Measurements from ENCODE around the gene MRPL3.

DNA sequence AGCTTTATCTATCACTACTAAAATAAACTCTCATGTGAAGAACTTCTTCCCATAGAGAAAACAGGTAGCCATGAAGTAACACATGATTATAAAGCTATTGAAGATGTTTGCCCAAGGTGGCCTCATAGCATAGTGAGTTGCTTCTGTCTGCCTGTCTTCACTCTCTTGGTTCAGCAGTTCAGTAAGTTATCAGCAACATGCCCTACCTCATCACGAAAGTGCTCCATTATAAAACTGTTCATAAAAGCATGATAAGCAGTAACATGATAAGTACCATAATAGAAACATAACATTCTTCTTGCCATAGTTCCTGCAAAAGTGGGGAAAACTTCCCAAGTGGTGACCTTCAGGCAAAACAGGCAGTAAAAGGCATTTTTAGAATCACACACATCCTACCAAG, 45.6 kb downstream of the MRPL3 start:
- TF ChIP-seq, protein P1, sequence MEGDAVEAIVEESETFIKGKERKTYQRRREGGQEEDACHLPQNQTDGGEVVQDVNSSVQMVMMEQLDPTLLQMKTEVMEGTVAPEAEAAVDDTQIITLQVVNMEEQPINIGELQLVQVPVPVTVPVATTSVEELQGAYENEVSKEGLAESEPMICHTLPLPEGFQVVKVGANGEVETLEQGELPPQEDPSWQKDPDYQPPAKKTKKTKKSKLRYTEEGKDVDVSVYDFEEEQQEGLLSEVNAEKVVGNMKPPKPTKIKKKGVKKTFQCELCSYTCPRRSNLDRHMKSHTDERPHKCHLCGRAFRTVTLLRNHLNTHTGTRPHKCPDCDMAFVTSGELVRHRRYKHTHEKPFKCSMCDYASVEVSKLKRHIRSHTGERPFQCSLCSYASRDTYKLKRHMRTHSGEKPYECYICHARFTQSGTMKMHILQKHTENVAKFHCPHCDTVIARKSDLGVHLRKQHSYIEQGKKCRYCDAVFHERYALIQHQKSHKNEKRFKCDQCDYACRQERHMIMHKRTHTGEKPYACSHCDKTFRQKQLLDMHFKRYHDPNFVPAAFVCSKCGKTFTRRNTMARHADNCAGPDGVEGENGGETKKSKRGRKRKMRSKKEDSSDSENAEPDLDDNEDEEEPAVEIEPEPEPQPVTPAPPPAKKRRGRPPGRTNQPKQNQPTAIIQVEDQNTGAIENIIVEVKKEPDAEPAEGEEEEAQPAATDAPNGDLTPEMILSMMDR (IDR thresholded peaks at IDR 0.05): no peak
- TF ChIP-seq POLR2A (IDR thresholded peaks at IDR 0.05): no peak

All from heart left ventricle (tissue), 13 donors.